Astrocyte (in vitro differentiated cells and primary cell): ENCODE measurements around the gene ATP8A1. TPM values are rescaled to one million over a fixed set of nuclear protein-coding genes. Genes with fewer than 3 reads are reported as not detected.

ENCODE experiments used
- DNase-seq: peaks from one replicate; pipeline ENCODE4 v3.0.0-alpha.2; 2010; ENCODE audit warnings: low read depth
- FAIRE-seq: peaks from 2 replicates; lab custom pipeline; 2011; peaks lifted over from hg19 to GRCh38; lab: Jason Lieb, UNC
- H2AFZ ChIP-seq: 2 replicates; pipeline ENCODE4 v1.6.0; 2012; ENCODE audit warnings: low read depth, low read length, inconsistent platforms
- H3K27ac ChIP-seq: 2 replicates; pipeline ENCODE4 v1.5.1; 2011; ENCODE audit warnings: low read depth, low read length, inconsistent platforms
- H3K27me3 ChIP-seq: 2 replicates; pipeline ENCODE4 v1.6.0; 2011; ENCODE audit warnings: low read length, inconsistent platforms; ENCODE audit not compliant: insufficient read depth
- H3K36me3 ChIP-seq: 2 replicates; pipeline ENCODE4 v1.5.1; 2011; ENCODE audit warnings: low read length, inconsistent platforms; ENCODE audit not compliant: insufficient read depth
- H3K4me1 ChIP-seq: 2 replicates; pipeline ENCODE4 v1.5.1; 2011; ENCODE audit warnings: low read length, inconsistent platforms; ENCODE audit not compliant: insufficient read depth
- H3K4me2 ChIP-seq: 2 replicates; pipeline ENCODE4 v1.6.0; 2012; ENCODE audit warnings: low read length, inconsistent platforms
- H3K4me3 ChIP-seq: 2 replicates; pipeline ENCODE4 v1.5.1; 2011; ENCODE audit warnings: low read depth, mild to moderate bottlenecking, low read length, inconsistent platforms; ENCODE audit not compliant: insufficient read depth
- H3K79me2 ChIP-seq: 2 replicates; pipeline ENCODE4 v1.6.0; 2012; ENCODE audit warnings: mild to moderate bottlenecking, low read length, inconsistent platforms; ENCODE audit not compliant: insufficient read depth
- H3K9ac ChIP-seq: 2 replicates; pipeline ENCODE4 v1.6.0; 2012; ENCODE audit warnings: mild to moderate bottlenecking, low read length, inconsistent platforms
- H3K9me3 ChIP-seq: 2 replicates; pipeline ENCODE4 v1.5.1; 2012; ENCODE audit warnings: low read depth, mild to moderate bottlenecking, low read length, inconsistent platforms; ENCODE audit not compliant: insufficient read depth
- H4K20me1 ChIP-seq: 2 replicates; pipeline ENCODE4 v1.6.0; 2012; ENCODE audit warnings: low read length, inconsistent platforms; ENCODE audit not compliant: insufficient read depth
- H3K27ac Mint-ChIP-seq: one replicate; pipeline ENCODE4 v1.8.0; 2021; ENCODE audit warnings: mild to moderate bottlenecking, mixed read lengths; ENCODE audit not compliant: unreplicated experiment
- H3K27me3 Mint-ChIP-seq: one replicate; pipeline ENCODE4 v1.8.0; 2021; ENCODE audit warnings: low read depth, mixed read lengths; ENCODE audit not compliant: unreplicated experiment
- H3K36me3 Mint-ChIP-seq: one replicate; pipeline ENCODE4 v1.8.0; 2021; ENCODE audit warnings: low read depth, mixed read lengths; ENCODE audit not compliant: unreplicated experiment
- H3K4me1 Mint-ChIP-seq: one replicate; pipeline ENCODE4 v1.8.0; 2021; ENCODE audit warnings: low read depth, mixed read lengths; ENCODE audit not compliant: unreplicated experiment
- H3K4me3 Mint-ChIP-seq: one replicate; pipeline ENCODE4 v1.8.0; 2021; ENCODE audit warnings: mild to moderate bottlenecking, moderate library complexity, mixed read lengths; ENCODE audit not compliant: unreplicated experiment
- H3K9me3 Mint-ChIP-seq: one replicate; pipeline ENCODE4 v1.8.0; 2021; ENCODE audit warnings: mild to moderate bottlenecking, mixed read lengths; ENCODE audit not compliant: unreplicated experiment
- CTCF ChIP-seq: IDR thresholded peaks from 2 replicates; pipeline ENCODE4 v1.5.1; 2011; ENCODE audit warnings: low read depth, mild to moderate bottlenecking, inconsistent platforms, low read length, moderate library complexity; ENCODE audit not compliant: insufficient read depth
- EZH2 ChIP-seq: IDR thresholded peaks from 2 replicates; pipeline ENCODE4 v1.6.1; 2012; ENCODE audit warnings: mild to moderate bottlenecking, low read length, inconsistent platforms; ENCODE audit not compliant: insufficient read depth
- total RNA-seq: library from RNA; stranded (reverse); gene quantifications from 2 replicates; pipeline ENCODE4 v1.2.1, GENCODE V29; 2021

The ATP8A1 gene
- total RNA-seq, 1 donor from 2014 or later, result 2.9 TPM

GRCh38 chr4:42360256-42360669 lies 296.6 kb downstream of the ATP8A1 start:
- H3K79me2 ChIP-seq, result no peaks in the 10 kb centered on the region
- H3K9ac ChIP-seq, result no peak overlapping the region
- Mint-ChIP-seq H3K4me3 (no peak overlapping the region), H3K9me3 (no peaks in the 10 kb centered on the region), H3K27ac (no peak overlapping the region), H3K36me3 (no peaks in the 10 kb centered on the region), H3K27me3 (peaks cover 8% of the 10 kb centered on the region), H3K4me1 (no peaks in the 10 kb centered on the region)
- no peak overlapping the region for H3K4me2 ChIP-seq
- H3K27ac ChIP-seq, result no peak overlapping the region
- H3K9me3 ChIP-seq, result no peaks in the 10 kb centered on the region
- no peaks in the 10 kb centered on the region for H3K4me1 ChIP-seq
- peaks cover 8% of the 10 kb centered on the region for H3K27me3 ChIP-seq
- no peak overlapping the region for H3K4me3 ChIP-seq
- no peaks in the 10 kb centered on the region for H4K20me1 ChIP-seq
- no peak for FAIRE-seq
- TF ChIP-seq EZH2 (no peak), CTCF (no peak)
- no peak for DNase-seq
- H3K36me3 ChIP-seq, result no peaks in the 10 kb centered on the region
- no peak overlapping the region for H2AFZ ChIP-seq

DNA sequence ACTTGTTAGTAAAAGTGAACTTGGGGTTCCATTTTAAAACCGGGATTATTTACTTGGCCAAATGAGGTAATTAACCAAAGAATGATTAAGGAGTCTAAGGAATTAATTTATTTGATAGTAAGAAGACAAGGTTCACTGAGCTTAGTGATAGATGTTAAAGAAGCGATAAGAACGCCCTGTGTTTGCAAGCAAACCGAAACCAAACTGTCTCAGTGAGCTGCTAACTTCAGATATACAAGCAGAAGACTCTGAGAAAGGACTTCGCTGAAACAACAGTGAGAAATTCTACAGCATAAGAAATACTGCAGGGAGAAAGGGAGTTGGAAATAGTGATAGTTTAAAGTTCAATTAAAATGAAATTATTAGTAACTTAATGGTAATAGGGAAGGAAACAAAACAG lies 297.2 kb downstream of the ATP8A1 start:
- Mint-ChIP-seq H3K27me3 (peaks cover 8% of the 10 kb centered on the region), H3K4me1 (no peaks in the 10 kb centered on the region), H3K4me3 (no peak overlapping the region), H3K36me3 (no peaks in the 10 kb centered on the region), H3K9me3 (no peaks in the 10 kb centered on the region), H3K27ac (no peak overlapping the region)
- no peaks in the 10 kb centered on the region for H3K4me1 ChIP-seq
- FAIRE-seq, result no peak
- H4K20me1 ChIP-seq, result no peaks in the 10 kb centered on the region
- H3K79me2 ChIP-seq, result no peaks in the 10 kb centered on the region
- H2AFZ ChIP-seq, result no peak overlapping the region
- H3K9me3 ChIP-seq, result no peaks in the 10 kb centered on the region
- TF ChIP-seq CTCF, result no peak
- TF ChIP-seq EZH2, result no peak
- no peak overlapping the region for H3K4me2 ChIP-seq
- H3K4me3 ChIP-seq, result no peak overlapping the region
- H3K27me3 ChIP-seq, result peaks cover 8% of the 10 kb centered on the region
- no peak overlapping the region for H3K27ac ChIP-seq
- H3K36me3 ChIP-seq, result no peaks in the 10 kb centered on the region
- no peak for DNase-seq
- H3K9ac ChIP-seq, result no peak overlapping the region

Other genes with a start within 250 kb of the ATP8A1 start
- gene GRXCR1, start 235.6 kb upstream of the ATP8A1 start, total RNA-seq, result not detected in 2 replicates